Kidney (tissue), 14 donors: ENCODE measurements around the gene CIT. TPM values are rescaled to one million over a fixed set of nuclear protein-coding genes. Genes with fewer than 3 reads are reported as not detected.

ENCODE experiments used
- DNase-seq, 5 donors: peaks; one replicate each; pipeline ENCODE4 v3.0.0-alpha.2; 2013 to 2020
- FAIRE-seq: peaks from 2 replicates; lab custom pipeline; 2012; peaks lifted over from hg19 to GRCh38; lab: Jason Lieb, UNC
- H3K27ac ChIP-seq, 2 donors: one replicate each; pipeline ENCODE4 v1.7.0; 2013; ENCODE audit warnings: low read depth in 2 of 2, low read length in 2 of 2, inconsistent platforms in 1 of 2
- H3K27me3 ChIP-seq: one replicate; pipeline ENCODE4 v1.7.1; 2013; ENCODE audit warnings: low read length, inconsistent platforms; ENCODE audit not compliant: control insufficient read depth, insufficient read depth
- H3K36me3 ChIP-seq, 3 donors: one replicate each; pipeline versions ENCODE4 v1.7.0 to v1.7.1; 2013; ENCODE audit warnings: low read length in 3 of 3, control low read depth in 1 of 3, inconsistent platforms in 1 of 3; ENCODE audit not compliant: insufficient read depth in 3 of 3, control insufficient read depth in 2 of 3
- H3K4me1 ChIP-seq, 3 donors: one replicate each; pipeline versions ENCODE4 v1.7.0 to v1.7.1; 2013; ENCODE audit warnings: low read length in 3 of 3, inconsistent platforms in 1 of 3, low read depth in 1 of 3; ENCODE audit not compliant: control insufficient read depth in 2 of 3, insufficient read depth in 2 of 3
- H3K4me3 ChIP-seq, 3 donors: one replicate each; pipeline versions ENCODE4 v1.7.0 to v1.8.1; 2013; ENCODE audit warnings: low read length in 3 of 3, control low read depth in 1 of 3, inconsistent platforms in 1 of 3
- H3K9ac ChIP-seq, 3 donors: one replicate each; pipeline versions ENCODE4 v1.7.0 to v1.7.1; 2013; ENCODE audit warnings: low read length in 3 of 3, control low read depth in 1 of 3, inconsistent platforms in 1 of 3
- H3K9me3 ChIP-seq, 3 donors: one replicate each; pipeline versions ENCODE4 v1.7.0 to v1.7.1; 2013; ENCODE audit warnings: low read length in 3 of 3, control low read depth in 1 of 3, inconsistent platforms in 1 of 3; ENCODE audit not compliant: control insufficient read depth in 2 of 3, insufficient read depth in 1 of 3
- CTCF ChIP-seq: IDR thresholded peaks from 3 replicates; pipeline ENCODE4 v1.5.1; 2012; ENCODE audit warnings: mild to moderate bottlenecking, moderate library complexity, borderline replicate concordance; ENCODE audit not compliant: insufficient read depth; ENCODE audit errors: extremely low read depth
- intact Hi-C: fragments of 100-400 bp; cut with DNase I; formaldehyde crosslinking; loops from one replicate; pipeline ENCODE4 v1.11.1; 2022
- polyA plus RNA-seq: library from polyadenylated mRNA; stranded (reverse); fragments of 350-450 nt; fragmentation: Illumina TruSeq; extraction: RNeasy Lipid Tissue Mini Kit (QIAGEN cat#74804); gene quantifications from one replicate; pipeline ENCODE4 v1.2.3, GENCODE V29; 2014; ENCODE audit warnings: low read depth, low replicate concordance; ENCODE audit not compliant: insufficient read depth
- total RNA-seq: library from RNA; stranded (reverse); fragmentation: NEBNext Ultra II Directional; extraction: Animal tissue kit (Norgen Biotek cat#: 25700); gene quantifications from one replicate; pipeline ENCODE4 v1.2.1, GENCODE V29; 2021
- donor health status: control.
- donor health status: control.
- donor health status: control.
- donor health status: control.
- donor health status: control.
- donor health status: DM: yes; HTN: yes; CAD: no.
- donor health status: Normal renal cell carcinoma (clear cell type).

The CIT gene
- total and polyA plus RNA-seq, 2 donors from 2014 or later, result 3.0 to 81.6 TPM

GRCh38 chr12:119652665-119653064, 224.5 kb downstream of the CIT start:
- Histone ChIP-seq H3K27me3 (no peaks in the 10 kb centered on the region), H3K9ac (no peak overlapping the region), H3K4me3 (no peak overlapping the region), H3K9me3 (peaks cover 0 to 3% (median 0%) of the 10 kb centered on the region in 3 donors), H3K36me3 (no peaks in the 10 kb centered on the region), H3K4me1 (no peaks in the 10 kb centered on the region), H3K27ac (no peak overlapping the region)
- no peak for FAIRE-seq
- no peak for TF ChIP-seq CTCF
- intact Hi-C loops, result no loop called here
- no peak for DNase-seq

- peak; percentile 59 for TF ChIP-seq CTCF
- peaks cover 0 to 3% (median 0%) of the 10 kb centered on the region in 3 donors for H3K9me3 ChIP-seq
- DNase-seq, result peak in 1 of 5 donors; percentile 29
- FAIRE-seq, result no peak
- H3K9ac ChIP-seq, result no peak overlapping the region
- no peak overlapping the region for H3K4me3 ChIP-seq
- H3K27ac ChIP-seq, result no peak overlapping the region
- no peaks in the 10 kb centered on the region for H3K4me1 ChIP-seq
- intact Hi-C loops, result no loop called here
- no peaks in the 10 kb centered on the region for H3K27me3 ChIP-seq
- H3K36me3 ChIP-seq, result no peaks in the 10 kb centered on the region
These were observed 227.8 kb downstream of the CIT start for GRCh38 chr12:119649202-119649808.

- intact Hi-C loops, result no loop called here
- Histone ChIP-seq H3K36me3 (no peaks in the 10 kb centered on the region), H3K9me3 (no peaks in the 10 kb centered on the region), H3K27me3 (no peaks in the 10 kb centered on the region), H3K27ac (no peak overlapping the region), H3K4me1 (no peaks in the 10 kb centered on the region), H3K4me3 (no peak overlapping the region), H3K9ac (no peak overlapping the region)
- DNase-seq (no peak), FAIRE-seq (no peak)
- no peak for TF ChIP-seq CTCF
These were observed 231.5 kb downstream of the CIT start for GRCh38 chr12:119645535-119646059.
